ENCODE measurements around the gene SNX9.

The SNX9 gene

GRCh38 chr6:157953580-157954091 lies 130.6 kb downstream of the SNX9 start:
- no peak overlapping the region for H3K4me3 ChIP-seq (ENCODE audit: low read depth, low read length)
- DNase-seq (ENCODE audit: low read depth, low spot score) = no peak
- TF ChIP-seq CTCF (IDR thresholded peaks at IDR 0.05; ENCODE audit: insufficient read depth, low read length, missing control alignments) = no peak
- CTCF ChIA-PET = interaction anchor here (1.4 to 2.7 kb wide), 2 partner anchors 8 to 119 kb away, joined by 3 to 12 read pairs; no protein-coding TSS in a partner anchor
- POLR2A ChIA-PET = no interaction called here

- no peak for DNase-seq (ENCODE audit: low read depth, low spot score)
- no peak overlapping the region for H3K4me3 ChIP-seq (ENCODE audit: low read depth, low read length)
- no peak for TF ChIP-seq CTCF (IDR thresholded peaks at IDR 0.05; ENCODE audit: insufficient read depth, low read length, missing control alignments)
- CTCF ChIA-PET = interaction anchor here (1.4 to 2.7 kb wide), 2 partner anchors 8 to 118 kb away, joined by 3 to 12 read pairs; no protein-coding TSS in a partner anchor
- POLR2A ChIA-PET = no interaction called here
Observed at GRCh38 chr6:157954150-157955117, 131.4 kb downstream of the SNX9 start.

- POLR2A ChIA-PET = no interaction called here
- no peak for TF ChIP-seq CTCF (IDR thresholded peaks at IDR 0.05; ENCODE audit: insufficient read depth, low read length, missing control alignments)
- DNase-seq (ENCODE audit: low read depth, low spot score) = no peak
- CTCF ChIA-PET = no interaction called here
- H3K4me3 ChIP-seq (ENCODE audit: low read depth, low read length) = no peak overlapping the region
Observed at GRCh38 chr6:157955675-157956074, 132.6 kb downstream of the SNX9 start.

DNA sequence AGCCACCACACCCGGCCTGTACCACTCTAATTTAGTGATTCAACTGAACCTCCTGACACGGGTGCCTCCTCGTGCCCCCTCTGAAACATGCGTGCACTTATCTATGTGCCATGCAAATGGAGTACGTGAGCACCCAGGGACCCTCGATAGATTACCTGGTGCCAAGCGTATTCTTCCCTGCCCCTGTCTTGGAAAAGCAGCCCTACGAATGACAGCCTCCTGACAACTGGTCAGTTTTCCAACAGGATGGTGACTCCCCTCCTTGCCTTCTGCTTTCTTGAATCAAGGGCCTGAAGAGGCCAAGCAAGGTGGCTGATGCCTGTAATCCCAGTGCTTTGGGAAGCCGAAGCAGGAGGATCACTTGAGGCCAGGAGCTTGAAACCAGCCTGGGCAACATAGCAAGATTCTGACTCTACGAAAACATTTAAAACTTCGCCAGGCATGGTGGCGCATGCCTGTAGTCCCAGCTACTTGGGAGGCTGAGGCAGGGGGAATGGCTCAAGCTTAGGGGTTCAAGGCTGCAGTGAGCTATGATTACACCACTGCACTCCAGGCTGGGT lies 133.2 kb downstream of the SNX9 start:
- no peak for TF ChIP-seq CTCF (IDR thresholded peaks at IDR 0.05; ENCODE audit: insufficient read depth, low read length, missing control alignments)
- ChIA-PET CTCF (no interaction called here), POLR2A (no interaction called here)
- H3K4me3 ChIP-seq (ENCODE audit: low read depth, low read length) = no peak overlapping the region
- DNase-seq (ENCODE audit: low read depth, low spot score) = no peak

DNA sequence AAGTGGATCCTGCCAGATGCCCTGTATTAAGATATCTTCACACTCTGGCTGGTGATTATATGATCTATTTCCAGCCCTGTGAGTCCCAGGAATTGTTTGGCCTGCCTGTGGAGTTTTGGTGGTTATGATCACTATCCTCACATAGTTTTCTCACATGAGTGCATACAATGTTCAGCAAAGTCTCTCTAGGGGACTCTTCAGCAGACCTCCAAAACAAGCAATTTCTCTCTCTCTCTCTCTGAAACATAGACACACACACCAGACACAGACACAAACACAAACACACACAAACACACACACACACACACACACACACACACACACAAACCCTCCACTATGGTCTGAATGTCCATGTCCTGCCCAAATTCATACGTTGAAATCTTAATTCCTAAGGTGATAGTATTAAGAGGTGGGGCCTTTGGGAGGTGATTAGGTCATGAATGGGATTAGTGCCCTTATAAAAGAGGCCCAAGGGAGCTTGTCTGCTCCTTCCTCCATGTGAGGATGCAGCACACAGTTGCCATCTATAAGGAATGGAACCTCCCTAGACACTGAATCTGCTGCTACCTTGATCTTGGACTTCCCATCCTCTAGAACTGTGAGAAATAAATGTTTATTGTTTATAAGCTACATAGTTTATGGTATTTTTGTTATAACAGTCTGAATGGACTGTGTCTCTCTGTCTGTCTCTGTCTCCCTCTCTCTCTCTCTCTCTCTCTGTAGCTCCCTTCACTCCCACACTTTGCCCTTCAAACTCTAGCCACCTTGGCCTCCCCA lies 136.6 kb downstream of the SNX9 start:
- H3K4me3 ChIP-seq (ENCODE audit: low read depth, low read length) = no peak overlapping the region
- CTCF ChIA-PET = interaction anchor here (0.7 kb wide), 1 partner anchor 14 kb away, joined by 3 read pairs; no protein-coding TSS in a partner anchor
- POLR2A ChIA-PET = no interaction called here
- TF ChIP-seq CTCF (IDR thresholded peaks at IDR 0.05; ENCODE audit: insufficient read depth, low read length, missing control alignments) = no peak
- DNase-seq (ENCODE audit: low read depth, low spot score) = no peak

Measured in AG04449 (cell line).